IMR-90 (cell line): ENCODE measurements around the gene KDM5D. TPM values are rescaled to one million over a fixed set of nuclear protein-coding genes. Genes with fewer than 3 reads are reported as not detected.

ENCODE experiments used
- ATAC-seq: fragments of 200-7000 bp; cut with Tn5 transposase; 2 replicates; pipeline ENCODE4 v1.9.1; 2020; ENCODE audit warnings: low read depth, mild to moderate bottlenecking, moderate library complexity
- BruUV-seq: library from RNA; stranded (reverse); fragments of 400-500 nt; replicated peaks from 2 replicates; lab custom pipeline; 2021; lab: Mats Ljungman, UMichigan
- CTCF ChIA-PET: fragments of 300-600 bp; formaldehyde crosslinking; extraction: SDS; loops from one replicate; lab custom pipeline; 2021; ENCODE audit warnings: antibody characterized with exemption; lab: Yijun Ruan, JAX
- POLR2A ChIA-PET: fragments of 300-600 bp; sonication (Branson Sonifier 250); formaldehyde crosslinking; loops from one replicate; lab custom pipeline; 2022; ENCODE audit warnings: antibody characterized with exemption; ENCODE audit not compliant: unreplicated experiment; lab: Charles Lee
- DNase-seq: peaks from one replicate; pipeline ENCODE4 v3.0.0; 2013
- H2AFZ ChIP-seq: replicated peaks from 2 replicates; pipeline ENCODE3; 2013; ENCODE audit warnings: low read length, mild to moderate bottlenecking; ENCODE audit not compliant: poor library complexity
- H2AK5ac ChIP-seq: 2 replicates; pipeline ENCODE4 v1.6.1; 2013; ENCODE audit warnings: low read depth, low read length, inconsistent platforms
- H2AK9ac ChIP-seq: replicated peaks from 2 replicates; pipeline ENCODE3; 2013; ENCODE audit warnings: mild to moderate bottlenecking, low read depth, low read length, moderate library complexity; ENCODE audit not compliant: poor library complexity
- H2BK120ac ChIP-seq: 2 replicates; pipeline ENCODE4 v1.6.1; 2013; ENCODE audit warnings: low read depth, low read length, inconsistent platforms
- H2BK15ac ChIP-seq: 3 replicates; pipeline ENCODE4 v1.6.1; 2013; ENCODE audit warnings: low read depth, low read length, inconsistent platforms
- H2BK20ac ChIP-seq: 2 replicates; pipeline ENCODE4 v1.6.1; 2013; ENCODE audit warnings: low read depth, mild to moderate bottlenecking, inconsistent platforms, low read length, moderate library complexity
- H2BK5ac ChIP-seq: 2 replicates; pipeline ENCODE4 v1.6.1; 2013; ENCODE audit warnings: mild to moderate bottlenecking, low read depth, low read length, inconsistent platforms; ENCODE audit not compliant: poor library complexity, severe bottlenecking
- H3K14ac ChIP-seq: replicated peaks from 2 replicates; pipeline ENCODE4 v1.6.1; 2013; ENCODE audit warnings: low read depth, low read length, inconsistent platforms
- H3K18ac ChIP-seq: 2 replicates; pipeline ENCODE4 v1.6.1; 2013; ENCODE audit warnings: low read depth, low read length, control low read depth
- H3K23ac ChIP-seq: 2 replicates; pipeline ENCODE4 v1.6.1; 2013; ENCODE audit warnings: low read depth, low read length, inconsistent platforms
- H3K27ac ChIP-seq: 2 replicates; pipeline ENCODE4 v1.5.1; 2013; ENCODE audit warnings: mild to moderate bottlenecking, control low read depth, low read length; ENCODE audit not compliant: insufficient read depth
- H3K27me3 ChIP-seq: 2 replicates; pipeline ENCODE4 v1.6.1; 2013; ENCODE audit warnings: low read length; ENCODE audit not compliant: control insufficient read depth, insufficient read depth
- H3K36me3 ChIP-seq: 2 replicates; pipeline ENCODE4 v1.6.1; 2013; ENCODE audit warnings: low read length, mixed read lengths; ENCODE audit not compliant: control insufficient read depth, insufficient read depth
- H3K4ac ChIP-seq: 2 replicates; pipeline ENCODE4 v1.6.1; 2013; ENCODE audit warnings: low read depth, low read length, inconsistent platforms
- H3K4me1 ChIP-seq: 2 replicates; pipeline ENCODE4 v1.6.1; 2013; ENCODE audit warnings: low read length, mixed read lengths; ENCODE audit not compliant: control insufficient read depth, insufficient read depth
- H3K4me2 ChIP-seq: 2 replicates; pipeline ENCODE4 v1.6.1; 2013; ENCODE audit warnings: low read depth, mild to moderate bottlenecking, control low read depth, low read length, moderate library complexity
- H3K4me3 ChIP-seq: 2 replicates; pipeline ENCODE4 v1.5.1; 2013; ENCODE audit warnings: low read depth, mild to moderate bottlenecking, control low read depth, low read length, moderate library complexity; ENCODE audit not compliant: insufficient read depth
- H3K56ac ChIP-seq: 2 replicates; pipeline ENCODE4 v1.6.1; 2013; ENCODE audit warnings: low read length, inconsistent platforms; ENCODE audit not compliant: insufficient read depth; ENCODE audit errors: extremely low read depth
- H3K79me1 ChIP-seq, 2 experiments: 2 replicates each; pipeline ENCODE4 v1.6.1; 2013; ENCODE audit warnings: low read length in 2 of 2, inconsistent platforms in 1 of 2, low read depth in 1 of 2
- H3K9ac ChIP-seq: 2 replicates; pipeline ENCODE4 v1.6.1; 2013; ENCODE audit warnings: low read depth, low read length, control low read depth
- H3K9me1 ChIP-seq: 2 replicates; pipeline ENCODE4 v1.6.1; 2013; ENCODE audit warnings: low read length, inconsistent platforms; ENCODE audit not compliant: insufficient read depth
- H3K9me3 ChIP-seq: 2 replicates; pipeline ENCODE4 v1.6.1; 2013; ENCODE audit warnings: low read length; ENCODE audit not compliant: control insufficient read depth, insufficient read depth
- H4K20me1 ChIP-seq: 2 replicates; pipeline ENCODE4 v1.6.1; 2013; ENCODE audit warnings: low read length, inconsistent platforms; ENCODE audit not compliant: insufficient read depth
- H4K5ac ChIP-seq: 2 replicates; pipeline ENCODE4 v1.6.1; 2013; ENCODE audit warnings: mild to moderate bottlenecking, low read depth, low read length, control low read depth
- H4K8ac ChIP-seq, 2 experiments: 2 replicates each; pipeline ENCODE4 v1.6.1; 2013; ENCODE audit warnings: low read depth in 2 of 2, low read length in 2 of 2, control low read depth in 1 of 2, inconsistent platforms in 1 of 2
- H4K91ac ChIP-seq: 2 replicates; pipeline ENCODE4 v1.6.1; 2013; ENCODE audit warnings: low read depth, low read length, inconsistent platforms; ENCODE audit not compliant: insufficient read depth
- CEBPB ChIP-seq: IDR thresholded peaks from 2 replicates; pipeline ENCODE4 v1.6.1; 2012; ENCODE audit warnings: low read depth, low read length, improper control_type of control experiment
- CHD1 ChIP-seq: IDR thresholded peaks from 2 replicates; pipeline ENCODE4 v1.6.1; 2012; ENCODE audit warnings: low read depth, low read length, improper control_type of control experiment
- ELK1 ChIP-seq: fragments of 150-350 bp; IDR thresholded peaks from 2 replicates; pipeline ENCODE4 v1.6.1; 2016; ENCODE audit warnings: low read depth, mild to moderate bottlenecking, low read length, moderate library complexity, borderline replicate concordance
- FOS ChIP-seq: fragments of 150-350 bp; IDR thresholded peaks from 2 replicates; pipeline ENCODE4 v1.6.1; 2016; ENCODE audit warnings: low read depth, low read length
- MAZ ChIP-seq: IDR thresholded peaks from 2 replicates; pipeline ENCODE4 v1.6.1; 2012; ENCODE audit warnings: low read depth, mild to moderate bottlenecking, low read length, improper control_type of control experiment, moderate library complexity, borderline replicate concordance
- MXI1 ChIP-seq: IDR thresholded peaks from 2 replicates; pipeline ENCODE4 v1.6.1; 2012; ENCODE audit warnings: low read depth, mild to moderate bottlenecking, low read length, moderate library complexity, borderline replicate concordance
- NFE2L2 ChIP-seq: fragments of 150-350 bp; IDR thresholded peaks from 2 replicates; pipeline ENCODE4 v1.6.1; 2016; ENCODE audit warnings: low read depth, mild to moderate bottlenecking, low read length
- POLR2A ChIP-seq: IDR thresholded peaks from 2 replicates; pipeline ENCODE4 v1.6.1; 2012; ENCODE audit warnings: mild to moderate bottlenecking, low read depth, low read length
- RAD21 ChIP-seq: IDR thresholded peaks from 2 replicates; pipeline ENCODE4 v1.6.1; 2012; ENCODE audit warnings: low read length, improper control_type of control experiment
- RCOR1 ChIP-seq: IDR thresholded peaks from 2 replicates; pipeline ENCODE4 v1.6.1; 2012; ENCODE audit warnings: mild to moderate bottlenecking, low read length, improper control_type of control experiment; ENCODE audit not compliant: insufficient replicate concordance
- RFX5 ChIP-seq: IDR thresholded peaks from 2 replicates; pipeline ENCODE4 v1.8.0; 2012; ENCODE audit warnings: low read depth, mild to moderate bottlenecking, low read length, moderate library complexity
- SMC3 ChIP-seq: fragments of 150-350 bp; IDR thresholded peaks from 2 replicates; pipeline ENCODE4 v1.6.1; 2016; ENCODE audit warnings: low read depth, mild to moderate bottlenecking, antibody characterized with exemption, low read length, moderate library complexity
- USF2 ChIP-seq: fragments of 150-350 bp; IDR thresholded peaks from 2 replicates; pipeline ENCODE4 v1.6.1; 2017; ENCODE audit warnings: mild to moderate bottlenecking, antibody characterized with exemption, low read length, low read depth
- dilution Hi-C: fragments of 300-500 bp; cut with HindIII; formaldehyde crosslinking; loops from one replicate; pipeline ENCODE4 v1.14.3; 2018; ENCODE audit warnings: low sequenced_read_pairs; ENCODE audit not compliant: unreplicated experiment
- in situ Hi-C: fragments of 300-500 bp; cut with MboI; formaldehyde crosslinking; loops from 3 replicates; pipeline ENCODE4 v1.14.3; 2019; ENCODE audit warnings: low sequenced_read_pairs, inconsistent platforms, mixed read lengths
- intact Hi-C: fragments of 100-400 bp; cut with micrococcal nuclease; formaldehyde crosslinking; loops from 2 replicates; pipeline ENCODE4 v1.10.0; 2022
- polyA plus RNA-seq, 3 experiments: library from polyadenylated mRNA; depleted of rRNA; stranded (reverse); fragments of >200 nt; gene quantifications; 2 replicates each; pipeline ENCODE4 v1.2.3, GENCODE V29; 2012; ENCODE audit warnings: low replicate concordance in 1 of 3
- total RNA-seq: library from RNA; depleted of rRNA; stranded (reverse); fragments of >200 nt; gene quantifications from 2 replicates; pipeline ENCODE4 v1.2.3, GENCODE V29; 2012
- TF ChIP-seq, protein P1 (sequence below): conservative IDR thresholded peaks from 2 replicates; pipeline ENCODE4 v1.5.1; 2012; ENCODE audit warnings: mild to moderate bottlenecking, low read depth, low read length, improper control_type of control experiment

Gene KDM5D
- total and polyA plus RNA-seq, 2 of the 4 experiments (the other 2 are of a cell fraction): not detected

DNA sequence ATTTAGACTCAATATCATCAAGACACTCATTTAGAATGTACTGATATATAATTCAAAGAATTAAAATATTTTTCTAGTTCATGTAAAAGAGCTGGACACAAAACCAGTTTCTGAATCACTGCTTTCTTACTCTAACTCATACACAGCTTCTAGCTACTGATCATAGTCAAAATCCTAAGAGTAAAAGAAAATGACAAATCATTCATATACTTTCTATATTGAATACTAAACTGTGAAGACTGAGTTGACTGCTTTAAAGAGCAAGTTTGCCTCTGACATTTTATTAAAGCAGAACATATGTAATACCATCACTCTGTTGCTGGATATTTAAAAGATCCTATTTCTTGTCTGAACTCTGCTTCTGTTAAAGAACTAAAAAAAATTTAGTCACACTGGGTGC is 2.4 kb downstream of the KDM5D start:
- H2BK20ac ChIP-seq: no peak overlapping the region
- no peak overlapping the region for H4K91ac ChIP-seq
- no peaks in the 10 kb centered on the region for H3K9me3 ChIP-seq
- H3K4me1 ChIP-seq: no peaks in the 10 kb centered on the region
- TF ChIP-seq, protein P1, sequence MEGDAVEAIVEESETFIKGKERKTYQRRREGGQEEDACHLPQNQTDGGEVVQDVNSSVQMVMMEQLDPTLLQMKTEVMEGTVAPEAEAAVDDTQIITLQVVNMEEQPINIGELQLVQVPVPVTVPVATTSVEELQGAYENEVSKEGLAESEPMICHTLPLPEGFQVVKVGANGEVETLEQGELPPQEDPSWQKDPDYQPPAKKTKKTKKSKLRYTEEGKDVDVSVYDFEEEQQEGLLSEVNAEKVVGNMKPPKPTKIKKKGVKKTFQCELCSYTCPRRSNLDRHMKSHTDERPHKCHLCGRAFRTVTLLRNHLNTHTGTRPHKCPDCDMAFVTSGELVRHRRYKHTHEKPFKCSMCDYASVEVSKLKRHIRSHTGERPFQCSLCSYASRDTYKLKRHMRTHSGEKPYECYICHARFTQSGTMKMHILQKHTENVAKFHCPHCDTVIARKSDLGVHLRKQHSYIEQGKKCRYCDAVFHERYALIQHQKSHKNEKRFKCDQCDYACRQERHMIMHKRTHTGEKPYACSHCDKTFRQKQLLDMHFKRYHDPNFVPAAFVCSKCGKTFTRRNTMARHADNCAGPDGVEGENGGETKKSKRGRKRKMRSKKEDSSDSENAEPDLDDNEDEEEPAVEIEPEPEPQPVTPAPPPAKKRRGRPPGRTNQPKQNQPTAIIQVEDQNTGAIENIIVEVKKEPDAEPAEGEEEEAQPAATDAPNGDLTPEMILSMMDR: no peak
- TF ChIP-seq FOS (no peak), MAZ (no peak), CHD1 (no peak), ELK1 (no peak), NFE2L2 (no peak), RCOR1 (no peak), POLR2A (no peak), RFX5 (no peak), USF2 (no peak), MXI1 (no peak), RAD21 (no peak), SMC3 (no peak), CEBPB (no peak)
- no peak overlapping the region for H4K5ac ChIP-seq
- in situ Hi-C loops: no loop called here
- H2AK5ac ChIP-seq: no peak overlapping the region
- no peak overlapping the region for H3K14ac ChIP-seq
- dilution Hi-C loops: no loop called here
- H3K23ac ChIP-seq: no peak overlapping the region
- H3K4me3 ChIP-seq: no peak overlapping the region
- no peak overlapping the region for H3K27ac ChIP-seq
- no peak overlapping the region for H4K8ac ChIP-seq
- no peak overlapping the region for H2AK9ac ChIP-seq
- H3K36me3 ChIP-seq: no peaks in the 10 kb centered on the region
- no peaks in the 10 kb centered on the region for H4K20me1 ChIP-seq
- H3K79me1 ChIP-seq: no peaks in the 10 kb centered on the region
- H3K18ac ChIP-seq: no peak overlapping the region
- H2AFZ ChIP-seq: no peak overlapping the region
- no peak for ATAC-seq
- no peak overlapping the region for H3K4me2 ChIP-seq
- H3K4ac ChIP-seq: no peak overlapping the region
- CTCF ChIA-PET: no interaction called here
- H2BK15ac ChIP-seq: no peak overlapping the region
- BruUV-seq: no TSS peak
- POLR2A ChIA-PET: no interaction called here
- H3K56ac ChIP-seq: no peak overlapping the region
- no peak overlapping the region for H3K9ac ChIP-seq
- no peak for DNase-seq
- H2BK5ac ChIP-seq: no peak overlapping the region
- no peaks in the 10 kb centered on the region for H3K27me3 ChIP-seq
- H2BK120ac ChIP-seq: no peak overlapping the region
- intact Hi-C loops: no loop called here
- no peaks in the 10 kb centered on the region for H3K9me1 ChIP-seq
